Uterus (tissue), 4 donors: ENCODE results near the gene JAKMIP2. TPM values are rescaled to one million over a fixed set of nuclear protein-coding genes. Genes with fewer than 3 reads are reported as not detected.

Experiments used
- DNase-seq, 2 donors: peaks; one replicate each; pipeline ENCODE4 v3.0.0-alpha.2; 2019 to 2020
- H3K27ac ChIP-seq, 2 donors: fragments of 200-600 bp; sonication (generic); 1 replicate in 1 of 2; 2 replicates in 1 of 2; pipeline ENCODE4 v1.5.1; 2016 to 2018
- H3K27me3 ChIP-seq, 2 donors: fragments of 200-600 bp; sonication (generic); one replicate each; pipeline ENCODE4 v1.5.1; 2018 to 2019; ENCODE audit warnings: control low read depth in 1 of 2
- H3K36me3 ChIP-seq, 2 donors: fragments of 200-600 bp; sonication (generic); one replicate each; pipeline ENCODE4 v1.5.1; 2019; ENCODE audit warnings: control low read depth in 1 of 2
- H3K4me1 ChIP-seq, 2 donors: fragments of 200-600 bp; sonication (generic); one replicate each; pipeline ENCODE4 v1.5.1; 2018 to 2019; ENCODE audit warnings: control low read depth in 1 of 2
- H3K4me3 ChIP-seq, 2 donors: fragments of 200-600 bp; sonication (generic); 1 replicate in 1 of 2; 2 replicates in 1 of 2; pipeline ENCODE4 v1.5.1; 2018 to 2019; ENCODE audit warnings: mild to moderate bottlenecking in 1 of 2
- H3K9me3 ChIP-seq, 2 donors: fragments of 200-600 bp; sonication (generic); one replicate each; pipeline ENCODE4 v1.5.1; 2019; ENCODE audit warnings: control low read depth in 1 of 2
- POLR2A ChIP-seq, 2 donors: fragments of 450-650 bp; IDR thresholded peaks; one replicate each; pipeline ENCODE4 v1.6.1; 2016; ENCODE audit warnings: antibody characterized with exemption in 2 of 2, mild to moderate bottlenecking in 1 of 2, moderate library complexity in 1 of 2
- intact Hi-C: fragments of 100-400 bp; cut with DNase I; formaldehyde crosslinking; loops from one replicate; pipeline ENCODE4 v1.15.1; 2023; ENCODE audit warnings: low total_unique reads
- total RNA-seq, 4 donors: library from RNA; depleted of rRNA in 3 of 4; stranded (reverse); fragments of >200 nt in 3 of 4; gene quantifications; one replicate each; pipeline versions ENCODE4 v1.1.0 to v1.2.4, GENCODE V29; 2014 to 2023
- TF ChIP-seq, protein P1 (sequence below), 4 experiments: fragments of 200-600 bp in 2 of 4; fragments of 450-650 bp in 2 of 4; sonication (generic) in 2 of 4; IDR thresholded peaks; one replicate each; pipeline ENCODE4 v1.5.1; 2016 to 2019; ENCODE audit warnings: antibody characterized with exemption in 4 of 4, mild to moderate bottlenecking in 2 of 4, moderate library complexity in 1 of 4
- donor health status: DM: yes; HTN: yes; CAD: no.

The JAKMIP2 gene
- total RNA-seq, 4 donors from 2014 or later, result 0.29 to 9.3 (median 5.0) TPM

DNA sequence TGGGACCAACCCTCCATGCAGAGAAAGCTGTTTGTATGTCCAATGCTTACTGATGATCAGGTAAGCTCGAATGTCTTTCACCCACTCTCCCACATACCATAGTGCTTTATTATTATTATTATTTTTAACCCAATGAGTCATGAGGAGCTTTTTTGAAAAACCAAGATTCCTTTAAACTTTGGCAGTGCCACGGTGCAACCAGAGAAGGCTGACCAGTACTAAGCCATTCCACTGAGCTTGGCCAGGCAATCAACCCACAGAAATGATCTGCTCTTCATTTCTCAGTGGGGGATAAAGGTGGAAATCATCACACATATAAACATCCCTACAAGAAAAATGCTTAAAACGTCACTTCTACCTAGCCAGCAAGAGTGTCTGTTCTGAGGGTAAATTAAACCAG, 35.5 kb downstream of the JAKMIP2 start:
- H3K4me1 ChIP-seq, result no peaks in the 10 kb centered on the region
- intact Hi-C loops, result no loop called here
- H3K27me3 ChIP-seq, result no peaks in the 10 kb centered on the region
- TF ChIP-seq, protein P1, sequence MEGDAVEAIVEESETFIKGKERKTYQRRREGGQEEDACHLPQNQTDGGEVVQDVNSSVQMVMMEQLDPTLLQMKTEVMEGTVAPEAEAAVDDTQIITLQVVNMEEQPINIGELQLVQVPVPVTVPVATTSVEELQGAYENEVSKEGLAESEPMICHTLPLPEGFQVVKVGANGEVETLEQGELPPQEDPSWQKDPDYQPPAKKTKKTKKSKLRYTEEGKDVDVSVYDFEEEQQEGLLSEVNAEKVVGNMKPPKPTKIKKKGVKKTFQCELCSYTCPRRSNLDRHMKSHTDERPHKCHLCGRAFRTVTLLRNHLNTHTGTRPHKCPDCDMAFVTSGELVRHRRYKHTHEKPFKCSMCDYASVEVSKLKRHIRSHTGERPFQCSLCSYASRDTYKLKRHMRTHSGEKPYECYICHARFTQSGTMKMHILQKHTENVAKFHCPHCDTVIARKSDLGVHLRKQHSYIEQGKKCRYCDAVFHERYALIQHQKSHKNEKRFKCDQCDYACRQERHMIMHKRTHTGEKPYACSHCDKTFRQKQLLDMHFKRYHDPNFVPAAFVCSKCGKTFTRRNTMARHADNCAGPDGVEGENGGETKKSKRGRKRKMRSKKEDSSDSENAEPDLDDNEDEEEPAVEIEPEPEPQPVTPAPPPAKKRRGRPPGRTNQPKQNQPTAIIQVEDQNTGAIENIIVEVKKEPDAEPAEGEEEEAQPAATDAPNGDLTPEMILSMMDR (IDR thresholded peaks at IDR 0.05), result no peak
- TF ChIP-seq POLR2A (IDR thresholded peaks at IDR 0.05), result no peak
- no peaks in the 10 kb centered on the region for H3K9me3 ChIP-seq
- no peak overlapping the region for H3K27ac ChIP-seq
- no peak overlapping the region for H3K4me3 ChIP-seq
- H3K36me3 ChIP-seq, result no peaks in the 10 kb centered on the region
- no peak for DNase-seq

- H3K27me3 ChIP-seq, result no peaks in the 10 kb centered on the region
- no peaks in the 10 kb centered on the region for H3K4me1 ChIP-seq
- intact Hi-C loops, result no loop called here
- DNase-seq, result peak in 1 of 2 donors; percentile 20
- no peaks in the 10 kb centered on the region for H3K9me3 ChIP-seq
- no peak for TF ChIP-seq POLR2A (IDR thresholded peaks at IDR 0.05)
- TF ChIP-seq, protein P1 (IDR thresholded peaks at IDR 0.05), result no peak
- no peaks in the 10 kb centered on the region for H3K36me3 ChIP-seq
- H3K27ac ChIP-seq, result no peak overlapping the region
- H3K4me3 ChIP-seq, result no peak overlapping the region
Measured at GRCh38 chr5:147743678-147744374, 38.7 kb downstream of the JAKMIP2 start.

DNA sequence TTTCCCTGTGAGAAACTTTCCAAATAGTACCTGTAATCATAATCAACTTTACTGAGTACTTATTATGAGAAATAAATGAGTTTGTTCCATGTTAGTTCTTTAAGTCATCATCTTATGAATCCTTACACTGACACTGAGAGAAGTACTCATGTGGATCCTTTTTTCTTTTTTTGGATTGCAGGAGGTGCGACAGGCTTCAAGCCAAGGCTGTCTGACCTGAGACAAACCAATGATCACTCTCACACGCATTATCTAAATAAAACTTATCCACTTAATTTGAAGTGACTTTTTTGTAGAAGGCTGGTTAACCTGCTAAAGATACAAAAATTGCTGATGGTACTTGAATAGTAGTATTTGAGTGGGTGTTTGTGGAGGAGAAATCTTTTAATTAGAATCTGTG, 39.5 kb downstream of the JAKMIP2 start:
- intact Hi-C loops, result no loop called here
- H3K27me3 ChIP-seq, result no peaks in the 10 kb centered on the region
- no peaks in the 10 kb centered on the region for H3K9me3 ChIP-seq
- no peaks in the 10 kb centered on the region for H3K36me3 ChIP-seq
- H3K4me3 ChIP-seq, result no peak overlapping the region
- no peaks in the 10 kb centered on the region for H3K4me1 ChIP-seq
- TF ChIP-seq, protein P1 (IDR thresholded peaks at IDR 0.05), result no peak
- TF ChIP-seq POLR2A (IDR thresholded peaks at IDR 0.05), result no peak
- H3K27ac ChIP-seq, result no peak overlapping the region
- no peak for DNase-seq

GRCh38 chr5:147742151-147742550, 40.4 kb downstream of the JAKMIP2 start:
- intact Hi-C loops, result no loop called here
- Histone ChIP-seq H3K4me3 (no peak overlapping the region), H3K27ac (no peak overlapping the region), H3K36me3 (no peaks in the 10 kb centered on the region), H3K4me1 (no peaks in the 10 kb centered on the region), H3K27me3 (no peaks in the 10 kb centered on the region), H3K9me3 (no peaks in the 10 kb centered on the region)
- no peak for DNase-seq
- TF ChIP-seq, protein P1 (IDR thresholded peaks at IDR 0.05), result no peak
- no peak for TF ChIP-seq POLR2A (IDR thresholded peaks at IDR 0.05)

DNA sequence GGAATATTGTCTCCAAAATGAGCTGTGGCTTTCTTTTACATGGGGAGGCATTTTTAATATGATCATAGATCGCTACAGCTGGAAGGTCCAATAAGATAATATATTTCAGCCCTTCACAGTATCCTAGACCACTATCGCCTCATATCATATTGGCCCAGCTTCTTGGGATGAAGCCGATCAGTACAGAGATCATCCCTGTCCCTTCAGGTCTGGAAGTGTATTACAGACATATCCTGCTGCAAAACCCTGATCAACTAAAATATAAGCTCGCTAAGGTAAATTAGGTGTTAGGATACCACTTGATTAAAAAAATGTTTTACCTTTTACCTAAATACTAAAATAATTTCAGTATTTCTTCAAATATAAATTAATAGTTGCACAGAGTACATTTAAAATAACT, 41.7 kb downstream of the JAKMIP2 start:
- no peaks in the 10 kb centered on the region for H3K27me3 ChIP-seq
- H3K4me1 ChIP-seq, result no peaks in the 10 kb centered on the region
- H3K36me3 ChIP-seq, result no peaks in the 10 kb centered on the region
- TF ChIP-seq POLR2A (IDR thresholded peaks at IDR 0.05), result no peak
- TF ChIP-seq, protein P1 (IDR thresholded peaks at IDR 0.05), result no peak
- H3K4me3 ChIP-seq, result no peak overlapping the region
- no peaks in the 10 kb centered on the region for H3K9me3 ChIP-seq
- no peak overlapping the region for H3K27ac ChIP-seq
- intact Hi-C loops, result no loop called here
- no peak for DNase-seq
